Breast epithelium (tissue), 4 donors: ENCODE measurements around the gene PRDM7. TPM values are rescaled to one million over a fixed set of nuclear protein-coding genes. Genes with fewer than 3 reads are reported as not detected.
A peak's percentile ranks its signal among the peaks of the same experiment; 100 is the strongest.

Experiments used
- DNase-seq, 2 donors: peaks; one replicate each; pipeline ENCODE4 v3.0.0-alpha.2; 2019; ENCODE audit warnings: low spot score in 2 of 2
- H3K27ac ChIP-seq, 2 donors: fragments of 200-600 bp; sonication (generic) in 1 of 2; one replicate each; pipeline ENCODE4 v1.5.1; 2016 to 2019; ENCODE audit warnings: mild to moderate bottlenecking in 1 of 2
- H3K27me3 ChIP-seq, 2 donors: fragments of 200-600 bp; sonication (generic) in 1 of 2; one replicate each; pipeline versions ENCODE4 v1.5.1 to v1.6.0; 2017 to 2019; ENCODE audit warnings: control low read depth in 1 of 2, mild to moderate bottlenecking in 1 of 2
- H3K36me3 ChIP-seq: fragments of 200-600 bp; one replicate; pipeline ENCODE4 v1.5.1; 2019
- H3K4me1 ChIP-seq, 2 donors: fragments of 200-600 bp; sonication (generic); one replicate each; pipeline ENCODE4 v1.5.1; 2016 to 2019; ENCODE audit warnings: control low read depth in 1 of 2
- H3K4me3 ChIP-seq, 3 donors: fragments of 200-600 bp; sonication (generic); 1 replicate in 2 of 3; 2 replicates in 1 of 3; pipeline ENCODE4 v1.5.1; 2016 to 2019; ENCODE audit warnings: mild to moderate bottlenecking in 3 of 3, moderate library complexity in 2 of 3
- H3K9me3 ChIP-seq, 2 donors: fragments of 200-600 bp; sonication (generic) in 1 of 2; one replicate each; pipeline ENCODE4 v1.5.1; 2016 to 2019; ENCODE audit warnings: control low read depth in 1 of 2
- CTCF ChIP-seq, 3 donors: fragments of 450-650 bp; IDR thresholded peaks; one replicate each; pipeline ENCODE4 v1.5.1; 2016 to 2017; ENCODE audit warnings: antibody characterized with exemption in 3 of 3, mild to moderate bottlenecking in 3 of 3, moderate library complexity in 3 of 3
- POLR2A ChIP-seq: fragments of 450-650 bp; IDR thresholded peaks from one replicate; pipeline ENCODE4 v1.6.1; 2016; ENCODE audit warnings: antibody characterized with exemption, mild to moderate bottlenecking, moderate library complexity
- POLR2AphosphoS5 ChIP-seq, 3 donors: sonication (generic); formaldehyde crosslinking; IDR thresholded peaks; one replicate each; pipeline ENCODE4 v1.6.1; 2017; ENCODE audit warnings: antibody characterized with exemption in 3 of 3
- intact Hi-C: fragments of 100-400 bp; cut with DNase I; formaldehyde crosslinking; loops from one replicate; pipeline ENCODE4 v1.15.1; 2023; ENCODE audit warnings: low total_unique reads
- total RNA-seq, 3 donors: library from RNA; depleted of rRNA; stranded (reverse); fragments of >200 nt; gene quantifications; one replicate each; pipeline ENCODE4 v1.1.0, GENCODE V29; 2016

Gene PRDM7
- total RNA-seq, 3 donors from 2014 or later = not detected

GRCh38 chr16:90078579-90078895, 1.4 kb upstream of the PRDM7 start:
- Histone ChIP-seq H3K4me1 (no peaks in the 10 kb centered on the region), H3K36me3 (no peaks in the 10 kb centered on the region), H3K4me3 (peak overlapping the region in 1 of 3 donors; percentile 50), H3K27ac (peak overlapping the region in 1 of 2 donors; percentile 74), H3K9me3 (no peaks in the 10 kb centered on the region), H3K27me3 (no peaks in the 10 kb centered on the region)
- intact Hi-C loops = no loop called here
- TF ChIP-seq POLR2A = no peak
- no peak for TF ChIP-seq CTCF (IDR thresholded peaks at IDR 0.05)
- TF ChIP-seq POLR2AphosphoS5 (IDR thresholded peaks at IDR 0.05) = no peak
- DNase-seq = peak in 1 of 2 donors; percentile 32

GRCh38 chr16:90077757-90078578, 837 bp upstream of the PRDM7 start:
- intact Hi-C loops = no loop called here
- Histone ChIP-seq H3K27ac (peak overlapping the region; percentile 58 to 74), H3K27me3 (no peaks in the 10 kb centered on the region), H3K9me3 (no peaks in the 10 kb centered on the region), H3K4me1 (no peaks in the 10 kb centered on the region), H3K36me3 (no peaks in the 10 kb centered on the region), H3K4me3 (peak overlapping the region; percentile 23 to 65 (median 50))
- no peak for TF ChIP-seq CTCF (IDR thresholded peaks at IDR 0.05)
- TF ChIP-seq POLR2A = no peak
- TF ChIP-seq POLR2AphosphoS5 (IDR thresholded peaks at IDR 0.05) = no peak
- DNase-seq = no peak

- Histone ChIP-seq H3K4me3 (no peak overlapping the region), H3K9me3 (no peaks in the 10 kb centered on the region), H3K27ac (no peak overlapping the region), H3K36me3 (no peaks in the 10 kb centered on the region), H3K27me3 (no peaks in the 10 kb centered on the region), H3K4me1 (no peaks in the 10 kb centered on the region)
- intact Hi-C loops = no loop called here
- DNase-seq = no peak
- TF ChIP-seq POLR2A (no peak), POLR2AphosphoS5 (IDR thresholded peaks at IDR 0.05) (no peak), CTCF (IDR thresholded peaks at IDR 0.05) (no peak)
Measured at GRCh38 chr16:90072442-90073105, 4.6 kb downstream of the PRDM7 start.

- Histone ChIP-seq H3K36me3 (no peaks in the 10 kb centered on the region), H3K4me3 (no peak overlapping the region), H3K27ac (no peak overlapping the region), H3K27me3 (no peaks in the 10 kb centered on the region), H3K9me3 (no peaks in the 10 kb centered on the region), H3K4me1 (no peaks in the 10 kb centered on the region)
- TF ChIP-seq POLR2AphosphoS5 (IDR thresholded peaks at IDR 0.05) = no peak
- no peak for TF ChIP-seq CTCF (IDR thresholded peaks at IDR 0.05)
- peak in 1 of 2 donors; percentile 1 for DNase-seq
- intact Hi-C loops = no loop called here
Measured at GRCh38 chr16:90070440-90070839, 6.7 kb downstream of the PRDM7 start.

GRCh38 chr16:90061437-90061836, 15.7 kb downstream of the PRDM7 start:
- DNase-seq = no peak
- Histone ChIP-seq H3K36me3 (no peaks in the 10 kb centered on the region), H3K4me3 (no peak overlapping the region), H3K27me3 (no peaks in the 10 kb centered on the region), H3K4me1 (no peaks in the 10 kb centered on the region), H3K27ac (no peak overlapping the region), H3K9me3 (no peaks in the 10 kb centered on the region)
- intact Hi-C loops = no loop called here
- no peak for TF ChIP-seq POLR2AphosphoS5 (IDR thresholded peaks at IDR 0.05)
- TF ChIP-seq POLR2A = no peak
- no peak for TF ChIP-seq CTCF (IDR thresholded peaks at IDR 0.05)
